ENCODE results near the gene BCAM.

Gene BCAM

DNA sequence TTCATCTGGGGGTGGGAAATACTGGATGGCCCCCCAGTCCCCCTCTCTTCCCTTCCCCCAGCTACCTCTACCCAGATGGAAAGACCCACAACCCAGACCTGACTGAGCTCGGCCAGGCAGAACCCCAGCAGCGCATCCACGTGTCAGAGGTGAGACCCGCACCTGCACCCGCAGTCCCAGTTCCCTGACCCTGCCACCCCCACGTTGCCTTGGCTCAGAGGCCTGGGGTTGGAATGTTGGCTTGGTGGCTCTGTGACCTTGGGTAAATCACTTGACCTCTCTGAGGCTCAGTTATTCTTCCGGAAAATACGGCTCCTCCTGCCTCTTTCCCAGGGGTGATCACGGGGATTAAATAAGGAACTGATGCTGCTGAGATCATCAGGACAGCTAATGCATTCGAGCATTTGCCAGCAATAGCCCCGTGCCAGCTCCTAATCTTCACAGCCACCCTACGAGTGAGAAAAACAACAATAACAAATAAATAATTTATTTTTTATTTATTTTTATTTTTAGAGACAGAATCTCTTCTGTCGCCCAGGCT is 18.9 kb upstream of the BCAM start:
- DNase-seq (ENCODE audit: low read depth), result no peak

GRCh38 chr19:44792281-44792680 is 16.6 kb upstream of the BCAM start:
- DNase-seq (ENCODE audit: low read depth), result no peak

DNA sequence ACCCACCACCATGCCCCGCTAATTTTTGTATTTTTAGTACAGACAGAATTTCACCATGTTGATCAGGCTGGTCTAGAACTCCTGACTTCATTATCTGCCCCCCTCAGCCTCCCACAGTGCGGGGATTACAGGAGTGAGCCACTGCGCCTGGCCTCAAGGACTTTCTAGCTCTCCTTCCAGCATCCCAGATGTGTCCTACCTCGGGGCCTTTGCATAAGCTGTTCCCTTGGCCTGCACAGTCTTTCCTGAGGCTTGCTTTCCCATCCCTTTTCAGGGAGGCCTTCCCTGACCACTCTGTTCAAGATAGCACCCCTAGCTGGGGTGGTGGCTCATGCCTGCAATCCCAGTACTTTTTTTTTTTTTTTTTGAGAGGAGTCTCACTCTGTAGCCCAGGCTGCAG is 14.3 kb upstream of the BCAM start:
- DNase-seq (ENCODE audit: low read depth), result no peak

DNA sequence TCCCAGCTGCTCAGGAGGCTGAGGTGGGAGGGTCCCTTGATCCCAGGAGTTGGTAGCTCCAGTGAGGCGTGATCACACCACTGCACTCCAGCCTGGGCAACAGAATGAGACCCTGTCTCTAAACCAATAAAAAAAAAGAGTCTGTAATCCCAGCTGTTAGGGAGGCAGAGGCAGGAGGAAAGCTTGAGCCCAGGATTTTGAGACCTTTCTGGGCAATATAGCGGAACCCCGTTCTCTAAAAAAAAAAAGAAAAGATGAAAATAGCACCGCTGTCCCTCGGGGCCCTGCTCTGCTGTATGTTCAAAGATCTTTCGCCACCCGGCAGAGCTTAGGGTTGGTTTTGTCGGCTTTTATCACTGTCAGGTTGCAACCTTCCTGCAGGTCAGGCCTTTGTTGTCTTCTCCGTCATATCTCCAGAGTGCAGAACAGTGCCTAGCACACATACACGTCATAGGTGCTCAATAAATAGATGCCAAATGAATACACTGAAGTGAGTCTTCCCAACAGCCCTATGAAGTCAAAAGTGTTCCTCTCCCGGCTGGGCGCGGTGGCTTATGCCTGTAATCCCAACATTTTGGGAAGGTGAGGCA is 13.4 kb upstream of the BCAM start:
- no peak for DNase-seq (ENCODE audit: low read depth)

DNA sequence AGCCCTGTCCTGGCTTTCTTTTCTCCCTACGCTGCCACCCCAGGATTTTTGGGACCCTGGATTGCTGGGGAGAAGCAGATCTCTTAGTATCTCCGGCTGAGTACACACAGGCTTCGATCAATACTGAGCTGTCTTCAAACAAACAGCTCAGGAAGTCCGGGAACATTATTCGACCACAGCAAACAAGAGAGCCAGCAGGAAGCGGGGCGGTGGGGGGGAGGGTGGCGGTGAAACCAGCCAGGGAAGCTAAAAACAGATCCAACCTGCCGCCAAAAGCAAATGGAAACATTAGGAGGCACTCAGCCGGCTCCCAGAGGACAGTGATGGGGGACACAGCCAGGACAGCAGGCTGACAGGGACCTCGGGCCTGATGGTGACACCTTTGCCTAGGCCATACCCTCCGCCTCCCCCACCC is 12.2 kb upstream of the BCAM start:
- DNase-seq (ENCODE audit: low read depth), result peak; percentile 25

DNA sequence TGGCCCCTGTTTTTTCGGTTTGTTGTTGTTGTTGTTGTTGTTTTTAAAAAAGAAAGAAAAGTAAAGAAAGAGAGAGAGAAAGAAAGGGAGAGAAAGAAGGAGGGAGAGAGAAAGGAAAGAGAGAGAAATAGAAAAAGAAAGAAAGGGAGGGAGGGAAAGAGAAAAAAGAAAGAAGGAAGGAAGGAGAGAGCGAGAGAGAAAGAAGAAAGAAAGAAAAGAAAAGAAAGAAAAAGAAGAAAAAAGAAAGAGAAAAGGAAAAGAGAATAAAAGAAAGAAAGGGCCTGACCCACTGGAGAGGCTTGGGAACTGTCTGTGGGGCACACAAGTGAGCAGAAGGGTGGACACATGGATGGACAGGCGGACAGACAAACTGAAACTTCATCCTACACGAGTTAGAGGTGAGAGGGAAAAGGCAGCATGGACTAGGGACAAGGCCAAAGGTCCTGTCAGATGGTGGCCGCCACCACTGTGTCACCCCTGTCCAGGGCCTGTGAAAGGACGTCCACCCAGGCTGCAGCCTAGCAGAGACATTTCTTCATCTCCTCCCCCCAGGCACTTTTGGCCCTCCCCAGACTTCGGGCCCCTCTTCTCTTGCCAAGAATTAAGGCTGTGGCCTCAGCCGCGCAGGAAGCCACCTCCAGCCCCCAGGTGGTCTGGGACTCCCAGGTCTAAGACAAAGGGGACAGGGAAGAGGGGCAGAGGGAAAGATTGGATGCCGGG is 9.1 kb upstream of the BCAM start:
- DNase-seq (ENCODE audit: low read depth), result no peak

DNA sequence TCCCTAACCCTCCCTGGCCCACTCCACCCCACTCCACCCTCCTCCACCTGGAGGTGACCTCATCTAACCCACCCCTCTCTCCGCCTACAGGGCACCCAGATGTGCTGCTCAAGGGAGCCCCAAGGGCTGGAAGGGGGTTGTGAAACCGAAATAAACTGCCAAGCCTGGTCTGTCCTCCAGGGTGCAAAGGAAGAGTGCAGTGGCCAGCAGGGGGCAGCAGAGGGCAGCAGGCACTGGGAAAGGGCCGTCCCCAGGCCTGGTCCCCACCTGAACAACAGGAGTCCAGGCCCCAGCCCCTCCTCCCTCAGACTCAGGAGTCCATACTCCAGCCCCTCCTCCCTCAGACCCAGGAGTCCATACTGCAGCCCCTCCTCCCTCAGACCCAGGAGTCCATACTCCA is 8.4 kb upstream of the BCAM start:
- DNase-seq (ENCODE audit: low read depth), result peak; percentile 63

GRCh38 chr19:44803442-44804428 is 5.2 kb upstream of the BCAM start:
- DNase-seq (ENCODE audit: low read depth), result no peak

- no peak for DNase-seq (ENCODE audit: low read depth)
Observed at GRCh38 chr19:44806291-44806690, 2.6 kb upstream of the BCAM start.

DNA sequence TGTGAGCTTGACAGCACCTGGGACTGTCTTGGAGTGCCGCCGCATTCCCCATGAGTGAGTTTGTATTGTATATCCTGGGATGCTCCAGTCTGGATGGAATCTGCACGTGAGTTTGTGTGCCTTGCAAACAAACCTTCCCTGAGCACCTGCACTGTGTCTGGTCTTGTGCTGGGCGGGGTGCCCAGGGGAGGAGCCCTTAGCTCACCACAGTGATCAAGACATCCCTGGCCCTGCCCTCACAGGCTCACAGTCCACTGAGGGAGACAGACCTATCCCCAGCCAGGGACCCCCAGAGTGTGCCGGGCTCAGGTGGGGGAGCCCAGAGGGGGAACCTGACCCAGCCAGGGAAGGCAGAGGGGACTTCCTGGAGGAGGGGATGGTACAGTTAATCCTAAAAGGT is 1.7 kb upstream of the BCAM start:
- DNase-seq (ENCODE audit: low read depth), result peak; percentile 27

- DNase-seq (ENCODE audit: low read depth), result peak; percentile 57
Observed at GRCh38 chr19:44807652-44808462, 1.0 kb upstream of the BCAM start.

DNA sequence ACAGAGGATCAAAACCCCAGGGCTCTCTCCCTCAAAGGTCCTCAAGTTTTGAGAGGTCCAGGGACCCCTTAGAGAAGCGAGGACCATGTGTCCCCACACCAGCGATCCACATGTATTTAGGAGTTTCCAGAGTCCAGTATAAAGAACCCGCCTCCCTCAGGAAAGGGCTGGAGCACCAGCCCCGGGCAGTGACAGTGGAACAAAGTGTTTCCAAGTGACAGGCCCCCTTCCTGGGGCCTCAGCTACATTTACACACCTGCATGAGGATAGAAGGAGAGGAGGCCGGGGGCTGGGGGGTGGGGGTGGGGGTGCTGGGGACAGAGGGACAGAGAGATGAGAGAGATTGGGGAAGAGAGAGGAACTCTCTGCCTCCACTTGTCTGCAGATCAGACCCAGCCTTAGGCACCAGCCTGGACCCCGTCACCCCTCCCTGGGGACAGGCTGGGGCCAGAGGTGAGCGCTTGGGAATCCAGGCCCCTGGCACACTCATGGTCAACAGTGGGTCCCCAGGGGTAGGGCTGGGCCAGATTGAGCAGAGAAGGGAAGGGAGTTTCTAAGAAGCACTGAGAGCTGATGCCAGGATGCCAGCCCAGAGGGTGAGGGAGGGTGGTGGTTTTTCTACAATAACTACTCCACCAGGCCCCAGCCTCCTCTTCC is 802 bp downstream of the BCAM start:
- no peak for DNase-seq (ENCODE audit: low read depth)

- no peak for DNase-seq (ENCODE audit: low read depth)
Observed at GRCh38 chr19:44810234-44811121, 1.6 kb downstream of the BCAM start.

DNA sequence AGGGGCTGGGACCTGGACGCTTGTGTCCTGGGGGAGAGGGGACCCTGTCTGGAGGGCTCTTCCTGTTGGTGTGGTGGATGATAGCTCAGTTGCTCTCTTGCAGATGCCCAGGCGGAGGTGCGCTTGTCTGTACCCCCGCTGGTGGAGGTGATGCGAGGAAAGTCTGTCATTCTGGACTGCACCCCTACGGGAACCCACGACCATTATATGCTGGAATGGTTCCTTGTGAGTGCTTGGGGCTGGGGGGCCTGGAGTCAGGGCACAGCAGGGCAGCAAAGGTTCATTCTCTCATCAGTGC is 2.2 kb downstream of the BCAM start:
- DNase-seq (ENCODE audit: low read depth), result no peak

- DNase-seq (ENCODE audit: low read depth), result no peak
Observed at GRCh38 chr19:44812142-44812718, 3.3 kb downstream of the BCAM start.

DNA sequence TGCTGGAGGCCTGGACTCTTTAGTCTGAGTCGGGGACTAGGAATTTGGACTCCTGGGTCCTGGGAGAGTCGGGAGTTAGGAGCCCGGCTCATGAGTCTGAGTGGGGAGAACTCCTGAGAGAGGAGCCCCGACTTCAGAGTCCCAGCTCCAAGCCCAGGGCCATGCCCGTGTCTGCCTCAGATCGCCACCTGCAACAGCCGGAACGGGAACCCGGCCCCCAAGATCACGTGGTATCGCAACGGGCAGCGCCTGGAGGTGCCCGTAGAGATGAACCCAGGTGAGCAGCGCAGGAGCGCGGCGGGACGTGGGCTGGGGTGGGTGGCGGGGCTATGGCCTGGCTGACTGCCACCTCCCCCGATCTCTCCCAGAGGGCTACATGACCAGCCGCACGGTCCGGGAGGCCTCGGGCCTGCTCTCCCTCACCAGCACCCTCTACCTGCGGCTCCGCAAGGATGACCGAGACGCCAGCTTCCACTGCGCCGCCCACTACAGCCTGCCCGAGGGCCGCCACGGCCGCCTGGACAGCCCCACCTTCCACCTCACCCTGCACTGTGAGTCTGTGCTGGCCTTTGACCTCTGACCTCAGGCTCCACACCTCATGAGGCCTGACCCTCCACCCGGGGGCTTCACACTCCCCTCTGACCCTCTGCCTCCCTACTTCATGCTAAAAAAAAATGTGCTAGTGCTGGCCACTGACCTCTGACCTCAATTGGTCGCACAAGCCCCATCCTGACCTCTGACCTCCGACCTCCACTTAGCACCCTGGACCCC is 4.4 kb downstream of the BCAM start:
- no peak for DNase-seq (ENCODE audit: low read depth)

DNA sequence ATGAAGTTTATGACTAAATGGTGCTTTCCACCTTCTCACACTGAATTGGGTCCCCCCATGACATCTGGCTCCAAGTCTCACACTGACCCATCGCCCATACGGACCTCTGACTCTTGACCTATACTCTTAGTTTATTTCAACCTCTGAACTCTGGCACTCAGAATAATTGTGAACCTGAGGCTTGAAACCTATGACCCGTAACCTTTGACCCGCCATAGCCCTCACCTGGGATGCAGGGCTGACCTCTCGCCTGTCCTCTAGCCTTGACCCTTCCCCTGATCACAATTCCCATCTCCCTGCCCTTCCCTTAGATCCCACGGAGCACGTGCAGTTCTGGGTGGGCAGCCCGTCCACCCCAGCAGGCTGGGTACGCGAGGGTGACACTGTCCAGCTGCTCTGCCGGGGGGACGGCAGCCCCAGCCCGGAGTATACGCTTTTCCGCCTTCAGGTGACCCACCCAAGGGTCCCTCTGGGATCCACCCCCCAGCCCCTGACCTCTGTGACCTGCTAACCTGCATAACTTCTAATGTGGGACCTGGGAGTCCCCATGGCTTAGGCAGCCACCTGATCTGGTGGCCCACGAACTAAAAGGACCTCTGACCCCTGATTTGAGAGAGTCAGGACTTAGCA is 5.1 kb downstream of the BCAM start:
- DNase-seq (ENCODE audit: low read depth), result no peak

GRCh38 chr19:44814517-44814916 is 5.6 kb downstream of the BCAM start:
- DNase-seq (ENCODE audit: low read depth), result no peak

DNA sequence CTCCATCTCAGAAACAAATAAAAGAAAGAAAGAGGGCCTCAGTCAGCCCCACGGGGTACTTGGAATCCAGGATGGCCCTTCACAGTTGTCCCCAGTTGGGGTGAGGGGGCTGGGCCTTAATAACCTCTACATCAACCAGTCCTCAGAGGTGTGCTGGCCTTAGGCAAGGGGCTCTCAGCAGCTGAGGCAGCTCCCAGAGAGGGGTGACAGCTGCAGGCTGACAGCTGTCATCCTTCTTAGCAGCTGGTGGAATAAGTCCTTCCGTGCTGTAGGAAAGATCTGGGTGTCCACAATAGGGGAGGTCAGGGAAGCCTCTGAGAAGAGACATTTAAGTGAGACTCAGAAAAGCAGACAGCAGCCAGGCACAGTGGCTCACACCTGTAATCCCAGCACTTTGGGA is 7.4 kb downstream of the BCAM start:
- no peak for DNase-seq (ENCODE audit: low read depth)

All from amniotic epithelial cell (primary cell).